ENCODE results near the gene SEMA3C. TPM values are rescaled to one million over a fixed set of nuclear protein-coding genes. Genes with fewer than 3 reads are reported as not detected.

Gene SEMA3C
- polyA plus RNA-seq, 1 donor = 70.6 TPM

DNA sequence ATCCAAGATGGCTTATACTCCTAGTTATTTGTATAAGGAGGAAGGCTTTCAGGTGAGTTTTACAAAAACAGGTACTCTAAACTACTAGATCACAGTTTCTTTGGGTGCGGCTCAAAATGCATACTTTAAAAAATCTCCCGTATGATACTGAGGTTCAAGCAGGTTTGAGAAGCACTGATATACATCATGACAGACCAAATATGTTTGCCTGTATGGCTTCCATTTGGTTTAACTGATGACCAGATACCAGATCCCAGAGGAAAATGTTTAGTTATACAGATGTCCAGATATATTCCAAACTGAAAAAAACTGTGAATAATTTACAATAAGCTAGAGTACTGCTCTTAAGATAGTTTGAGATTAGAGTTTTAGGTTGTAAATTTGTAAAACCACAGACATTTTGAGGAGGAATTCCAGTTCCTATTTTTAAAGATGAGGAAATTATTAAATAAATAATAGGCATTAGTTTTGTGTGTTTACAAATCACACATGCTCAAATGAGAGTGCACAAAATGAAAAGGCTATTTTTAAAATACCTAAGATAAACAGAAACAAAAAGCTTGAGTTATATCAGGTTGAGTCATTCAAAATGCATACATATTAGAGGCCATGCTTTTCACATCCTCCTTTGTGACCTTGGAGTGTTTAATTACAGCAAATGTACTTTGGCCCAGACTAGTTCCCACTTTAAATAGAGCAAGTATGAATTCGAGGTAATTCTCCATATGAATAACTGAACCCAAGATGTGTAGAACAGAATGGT lies 60.5 kb downstream of the SEMA3C start:
- Histone ChIP-seq H3K36me3 (ENCODE audit: control insufficient read depth, insufficient read depth, low read length) (peaks cover 2% of the 10 kb centered on the region), H3K4me1 (ENCODE audit: control insufficient read depth, insufficient read depth, low read length) (peaks cover 13% of the 10 kb centered on the region), H3K27ac (ENCODE audit: low read length) (peak overlapping the region; percentile 85), H3K4me3 (ENCODE audit: low read length) (no peak overlapping the region), H3K9me3 (ENCODE audit: control insufficient read depth, low read depth, low read length) (no peaks in the 10 kb centered on the region), H3K27me3 (ENCODE audit: control insufficient read depth, insufficient read depth, low read length) (no peaks in the 10 kb centered on the region)
- WGBS (ENCODE audit: insufficient coverage, low lambda C conversion rate) = 0% methylated on average over 1 of the region's 3 CpGs
- DNase-seq = peak; percentile 62 to 87

GRCh38 chr7:80856769-80857168 lies 62.1 kb downstream of the SEMA3C start:
- Histone ChIP-seq H3K36me3 (ENCODE audit: control insufficient read depth, insufficient read depth, low read length) (peaks cover 5% of the 10 kb centered on the region), H3K9me3 (ENCODE audit: control insufficient read depth, low read depth, low read length) (no peaks in the 10 kb centered on the region), H3K4me1 (ENCODE audit: control insufficient read depth, insufficient read depth, low read length) (peaks cover 13% of the 10 kb centered on the region), H3K4me3 (ENCODE audit: low read length) (no peak overlapping the region), H3K27ac (ENCODE audit: low read length) (no peak overlapping the region), H3K27me3 (ENCODE audit: control insufficient read depth, insufficient read depth, low read length) (no peaks in the 10 kb centered on the region)
- DNase-seq = no peak
- 92% methylated on average over 2 of the region's 3 CpGs for WGBS (ENCODE audit: insufficient coverage, low lambda C conversion rate)

DNA sequence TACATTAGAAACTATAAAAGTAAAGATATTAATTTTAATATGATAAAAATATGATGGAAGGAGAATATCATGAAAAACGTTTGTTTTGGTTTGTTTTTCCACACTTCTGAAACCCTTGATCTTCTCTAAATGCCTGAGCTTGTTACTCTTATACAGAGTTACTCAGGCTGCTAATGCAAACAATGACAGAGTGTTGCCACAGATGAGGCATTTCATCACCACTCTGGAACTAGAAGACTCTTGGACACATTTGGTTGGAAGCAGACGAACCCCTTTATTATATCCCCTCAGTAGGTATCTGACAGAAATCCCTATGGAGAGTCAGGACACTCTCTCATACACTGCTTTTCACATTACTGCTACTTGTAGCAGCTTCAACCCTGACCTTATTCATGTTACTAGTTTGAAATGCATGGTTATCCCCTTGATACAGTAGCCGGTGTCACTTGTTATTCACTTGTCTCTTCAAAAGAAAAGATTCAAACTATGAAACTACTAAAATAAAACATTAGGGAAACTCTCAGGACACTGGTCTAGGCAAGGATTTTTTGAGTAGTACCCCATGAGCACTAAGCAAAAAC lies 66.9 kb downstream of the SEMA3C start:
- Histone ChIP-seq H3K27me3 (ENCODE audit: control insufficient read depth, insufficient read depth, low read length) (no peaks in the 10 kb centered on the region), H3K27ac (ENCODE audit: low read length) (no peak overlapping the region), H3K4me1 (ENCODE audit: control insufficient read depth, insufficient read depth, low read length) (no peaks in the 10 kb centered on the region), H3K4me3 (ENCODE audit: low read length) (no peak overlapping the region), H3K9me3 (ENCODE audit: control insufficient read depth, low read depth, low read length) (no peaks in the 10 kb centered on the region), H3K36me3 (ENCODE audit: control insufficient read depth, insufficient read depth, low read length) (peaks cover 5% of the 10 kb centered on the region)
- peak in 1 of 2 donors; percentile 37 for DNase-seq
- 31% methylated on average over 2 of the region's 3 CpGs for WGBS (ENCODE audit: insufficient coverage, low lambda C conversion rate)

DNA sequence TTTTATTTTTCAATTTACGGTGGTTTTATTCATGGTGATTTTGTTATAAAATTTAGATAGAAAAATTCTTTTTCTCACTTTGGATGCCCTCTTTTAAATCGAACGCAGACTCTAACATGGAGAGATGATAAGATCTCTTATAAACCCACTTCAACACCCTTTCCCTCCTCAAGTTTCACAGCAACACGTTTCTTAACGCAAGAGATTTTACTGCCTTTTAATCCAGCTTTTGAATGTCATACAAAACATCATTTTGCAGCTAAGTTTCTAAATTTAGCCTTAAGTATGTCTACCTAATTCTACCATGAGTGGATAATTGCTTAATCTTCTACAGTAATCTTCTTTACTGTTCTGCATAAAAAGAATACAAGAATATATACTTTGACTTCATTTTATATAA lies 70.0 kb downstream of the SEMA3C start:
- Histone ChIP-seq H3K36me3 (ENCODE audit: control insufficient read depth, insufficient read depth, low read length) (peaks cover 5% of the 10 kb centered on the region), H3K27ac (ENCODE audit: low read length) (no peak overlapping the region), H3K4me3 (ENCODE audit: low read length) (no peak overlapping the region), H3K4me1 (ENCODE audit: control insufficient read depth, insufficient read depth, low read length) (no peaks in the 10 kb centered on the region), H3K27me3 (ENCODE audit: control insufficient read depth, insufficient read depth, low read length) (no peaks in the 10 kb centered on the region), H3K9me3 (ENCODE audit: control insufficient read depth, low read depth, low read length) (no peaks in the 10 kb centered on the region)
- no peak for DNase-seq
- WGBS (ENCODE audit: insufficient coverage, low lambda C conversion rate) = 93% methylated on average over 3 of the region's 5 CpGs

- Histone ChIP-seq H3K4me1 (ENCODE audit: control insufficient read depth, insufficient read depth, low read length) (peaks cover 1% of the 10 kb centered on the region), H3K27me3 (ENCODE audit: control insufficient read depth, insufficient read depth, low read length) (no peaks in the 10 kb centered on the region), H3K36me3 (ENCODE audit: control insufficient read depth, insufficient read depth, low read length) (no peaks in the 10 kb centered on the region), H3K4me3 (ENCODE audit: low read length) (no peak overlapping the region), H3K9me3 (ENCODE audit: control insufficient read depth, low read depth, low read length) (no peaks in the 10 kb centered on the region), H3K27ac (ENCODE audit: low read length) (no peak overlapping the region)
- no peak for DNase-seq
- 94% methylated on average over 3 of the region's 3 CpGs for WGBS (ENCODE audit: insufficient coverage, low lambda C conversion rate)
Measured at GRCh38 chr7:80847895-80848294, 71.0 kb downstream of the SEMA3C start.

DNA sequence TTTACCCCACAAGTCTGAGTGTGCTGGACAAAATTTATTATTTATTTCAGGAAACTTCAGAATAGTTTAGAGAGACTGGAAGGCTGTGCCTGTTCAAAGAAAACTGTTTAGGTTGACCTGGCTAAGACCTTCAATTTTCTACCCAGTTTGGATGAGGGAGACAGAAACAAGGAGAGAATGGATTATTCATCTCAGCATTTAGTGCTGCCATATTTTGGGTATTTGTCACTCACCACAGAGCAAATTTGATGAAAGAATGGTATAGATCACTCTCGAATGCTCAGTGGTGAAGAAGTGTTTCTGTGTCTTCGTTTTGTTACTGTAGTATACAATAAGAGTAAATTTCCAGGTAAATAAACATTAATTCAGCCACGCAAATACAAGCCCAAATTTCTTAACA lies 71.8 kb downstream of the SEMA3C start:
- no peaks in the 10 kb centered on the region for H3K36me3 ChIP-seq (ENCODE audit: control insufficient read depth, insufficient read depth, low read length)
- no peak overlapping the region for H3K27ac ChIP-seq (ENCODE audit: low read length)
- no peak for DNase-seq
- peaks cover 8% of the 10 kb centered on the region for H3K4me1 ChIP-seq (ENCODE audit: control insufficient read depth, insufficient read depth, low read length)
- no peaks in the 10 kb centered on the region for H3K9me3 ChIP-seq (ENCODE audit: control insufficient read depth, low read depth, low read length)
- no peaks in the 10 kb centered on the region for H3K27me3 ChIP-seq (ENCODE audit: control insufficient read depth, insufficient read depth, low read length)
- WGBS (ENCODE audit: insufficient coverage, low lambda C conversion rate) = 95% methylated on average over 3 of the region's 3 CpGs
- no peak overlapping the region for H3K4me3 ChIP-seq (ENCODE audit: low read length)

- no peak overlapping the region for H3K4me3 ChIP-seq (ENCODE audit: low read length)
- no peaks in the 10 kb centered on the region for H3K9me3 ChIP-seq (ENCODE audit: control insufficient read depth, low read depth, low read length)
- H3K4me1 ChIP-seq (ENCODE audit: control insufficient read depth, insufficient read depth, low read length) = peaks cover 13% of the 10 kb centered on the region
- DNase-seq = no peak
- no peaks in the 10 kb centered on the region for H3K36me3 ChIP-seq (ENCODE audit: control insufficient read depth, insufficient read depth, low read length)
- no peaks in the 10 kb centered on the region for H3K27me3 ChIP-seq (ENCODE audit: control insufficient read depth, insufficient read depth, low read length)
- 40% methylated on average over 1 of the region's 5 CpGs for WGBS (ENCODE audit: insufficient coverage, low lambda C conversion rate)
- no peak overlapping the region for H3K27ac ChIP-seq (ENCODE audit: low read length)
Measured at GRCh38 chr7:80844916-80845315, 73.9 kb downstream of the SEMA3C start.

GRCh38 chr7:80843018-80843677 lies 75.7 kb downstream of the SEMA3C start:
- Histone ChIP-seq H3K4me3 (ENCODE audit: low read length) (no peak overlapping the region), H3K27me3 (ENCODE audit: control insufficient read depth, insufficient read depth, low read length) (no peaks in the 10 kb centered on the region), H3K4me1 (ENCODE audit: control insufficient read depth, insufficient read depth, low read length) (peaks cover 24% of the 10 kb centered on the region), H3K9me3 (ENCODE audit: control insufficient read depth, low read depth, low read length) (no peaks in the 10 kb centered on the region), H3K27ac (ENCODE audit: low read length) (peak overlapping the region; percentile 16), H3K36me3 (ENCODE audit: control insufficient read depth, insufficient read depth, low read length) (no peaks in the 10 kb centered on the region)
- 71% methylated on average over 1 of the region's 2 CpGs for WGBS (ENCODE audit: insufficient coverage, low lambda C conversion rate)
- DNase-seq = no peak

DNA sequence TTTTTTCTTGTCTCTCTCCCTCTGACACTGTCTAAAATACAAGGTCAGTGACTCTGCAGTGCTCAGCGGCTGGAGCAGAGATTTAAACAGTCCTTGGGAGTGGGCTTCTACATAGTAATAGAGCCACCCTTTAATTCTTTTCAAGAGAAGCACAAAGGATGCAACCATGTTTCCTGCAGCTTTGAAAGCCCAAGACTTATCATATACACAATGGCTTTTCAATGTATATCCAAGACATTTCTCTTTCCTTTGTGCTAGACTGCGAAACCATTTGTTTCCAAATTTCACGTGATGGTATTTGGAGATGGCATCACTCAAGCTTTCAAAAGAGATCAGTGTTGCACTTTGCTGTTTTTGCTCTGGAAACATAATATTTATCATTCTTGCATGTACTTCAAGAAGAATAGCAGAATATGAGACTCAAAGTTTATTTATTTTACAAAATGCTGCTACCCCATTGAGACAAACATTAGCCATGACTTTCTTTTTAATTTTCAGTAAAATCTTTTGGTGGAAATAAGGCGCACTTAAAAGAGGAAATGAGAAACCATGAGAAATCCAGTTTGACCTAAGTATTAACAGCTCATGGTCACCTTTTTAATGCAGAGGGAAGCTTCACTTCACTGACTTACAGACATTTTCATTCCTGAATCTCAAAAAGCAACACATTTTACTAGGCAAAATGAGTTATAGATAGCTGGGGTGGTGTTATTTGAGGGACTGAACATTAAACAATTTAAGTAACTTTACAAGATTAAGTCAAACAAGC lies 76.6 kb downstream of the SEMA3C start:
- Histone ChIP-seq H3K27me3 (ENCODE audit: control insufficient read depth, insufficient read depth, low read length) (no peaks in the 10 kb centered on the region), H3K27ac (ENCODE audit: low read length) (peak overlapping the region; percentile 75), H3K9me3 (ENCODE audit: control insufficient read depth, low read depth, low read length) (no peaks in the 10 kb centered on the region), H3K4me1 (ENCODE audit: control insufficient read depth, insufficient read depth, low read length) (peaks cover 24% of the 10 kb centered on the region), H3K36me3 (ENCODE audit: control insufficient read depth, insufficient read depth, low read length) (no peaks in the 10 kb centered on the region), H3K4me3 (ENCODE audit: low read length) (no peak overlapping the region)
- no CpG with 5 or more reads among the region's 4 CpGs for WGBS (ENCODE audit: insufficient coverage, low lambda C conversion rate)
- DNase-seq = no peak

DNA sequence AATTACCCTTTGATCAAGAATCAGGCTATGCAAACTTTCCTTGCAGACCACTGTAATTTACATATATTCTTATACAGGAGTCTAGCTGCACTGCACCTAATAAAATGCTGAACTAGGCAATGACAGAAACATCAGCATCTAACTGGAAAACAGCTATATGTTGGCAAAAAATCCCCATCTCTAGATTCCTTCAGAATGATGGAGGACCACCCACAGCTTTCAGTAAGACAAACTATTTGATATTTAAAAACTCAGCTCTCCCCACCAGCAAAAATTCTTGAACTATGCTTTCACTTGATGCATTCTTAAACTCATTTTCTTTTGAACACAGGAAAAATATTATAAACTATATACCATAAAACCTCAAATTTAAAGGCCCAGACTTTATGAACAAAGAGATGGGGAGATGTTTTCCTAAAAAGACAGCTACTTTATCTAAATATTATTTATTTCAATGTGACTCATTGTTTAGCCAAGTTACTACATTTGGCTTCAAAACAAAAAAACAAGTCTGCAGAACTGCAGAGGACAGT lies 77.4 kb downstream of the SEMA3C start:
- peaks cover 24% of the 10 kb centered on the region for H3K4me1 ChIP-seq (ENCODE audit: control insufficient read depth, insufficient read depth, low read length)
- DNase-seq = peak in 1 of 2 donors; percentile 34
- H3K9me3 ChIP-seq (ENCODE audit: control insufficient read depth, low read depth, low read length) = no peaks in the 10 kb centered on the region
- H3K36me3 ChIP-seq (ENCODE audit: control insufficient read depth, insufficient read depth, low read length) = no peaks in the 10 kb centered on the region
- no peaks in the 10 kb centered on the region for H3K27me3 ChIP-seq (ENCODE audit: control insufficient read depth, insufficient read depth, low read length)
- peak overlapping the region; percentile 75 for H3K27ac ChIP-seq (ENCODE audit: low read length)
- no peak overlapping the region for H3K4me3 ChIP-seq (ENCODE audit: low read length)
